ENCODE data around the gene TKTL1. TPM values are rescaled to one million over a fixed set of nuclear protein-coding genes. Genes with fewer than 3 reads are reported as not detected.

The TKTL1 gene
- total RNA-seq, 2 experiments from 2014 or later: 4.2 to 5.2 TPM

DNA sequence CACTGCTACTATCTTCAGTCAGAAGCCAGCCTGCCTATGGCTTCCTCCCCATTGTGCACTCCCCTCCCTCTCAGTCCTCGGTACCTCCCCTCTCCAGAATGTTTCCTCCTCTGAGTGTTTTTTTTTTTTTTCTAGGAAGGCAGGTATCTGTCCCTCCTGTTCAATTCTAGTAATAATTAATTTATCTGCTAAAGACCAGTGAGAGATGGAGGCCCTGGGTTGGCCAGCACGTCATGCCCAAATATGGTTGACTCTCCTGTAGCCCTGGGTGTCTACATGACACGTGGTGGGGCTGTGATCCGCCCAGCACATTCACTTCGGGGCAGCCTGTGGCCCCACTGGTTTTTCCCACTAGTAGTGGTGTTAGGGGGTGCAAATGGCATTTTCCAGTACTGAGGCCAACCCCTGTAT lies 77.0 kb downstream of the TKTL1 start:
- peaks cover 20% of the 10 kb centered on the region for H3K36me3 Mint-ChIP-seq (ENCODE audit: low read depth)
- POLR2A ChIA-PET: no interaction called here
- H3K4me1 Mint-ChIP-seq: peaks cover 30% of the 10 kb centered on the region
- H3K9me3 Mint-ChIP-seq: no peaks in the 10 kb centered on the region
- no peaks in the 10 kb centered on the region for H3K27me3 Mint-ChIP-seq
- DNase-seq: peak; percentile 45
- CTCF ChIA-PET: interaction anchor here (0.7 to 2.0 kb wide), 10 partner anchors 9 to 359 kb away, joined by 3 to 15 read pairs (median 4); partner anchors contain the start of gene RPL10
- peak overlapping the region; percentile 87 for H3K27ac Mint-ChIP-seq
- H3K4me3 Mint-ChIP-seq: peak overlapping the region; percentile 76

DNA sequence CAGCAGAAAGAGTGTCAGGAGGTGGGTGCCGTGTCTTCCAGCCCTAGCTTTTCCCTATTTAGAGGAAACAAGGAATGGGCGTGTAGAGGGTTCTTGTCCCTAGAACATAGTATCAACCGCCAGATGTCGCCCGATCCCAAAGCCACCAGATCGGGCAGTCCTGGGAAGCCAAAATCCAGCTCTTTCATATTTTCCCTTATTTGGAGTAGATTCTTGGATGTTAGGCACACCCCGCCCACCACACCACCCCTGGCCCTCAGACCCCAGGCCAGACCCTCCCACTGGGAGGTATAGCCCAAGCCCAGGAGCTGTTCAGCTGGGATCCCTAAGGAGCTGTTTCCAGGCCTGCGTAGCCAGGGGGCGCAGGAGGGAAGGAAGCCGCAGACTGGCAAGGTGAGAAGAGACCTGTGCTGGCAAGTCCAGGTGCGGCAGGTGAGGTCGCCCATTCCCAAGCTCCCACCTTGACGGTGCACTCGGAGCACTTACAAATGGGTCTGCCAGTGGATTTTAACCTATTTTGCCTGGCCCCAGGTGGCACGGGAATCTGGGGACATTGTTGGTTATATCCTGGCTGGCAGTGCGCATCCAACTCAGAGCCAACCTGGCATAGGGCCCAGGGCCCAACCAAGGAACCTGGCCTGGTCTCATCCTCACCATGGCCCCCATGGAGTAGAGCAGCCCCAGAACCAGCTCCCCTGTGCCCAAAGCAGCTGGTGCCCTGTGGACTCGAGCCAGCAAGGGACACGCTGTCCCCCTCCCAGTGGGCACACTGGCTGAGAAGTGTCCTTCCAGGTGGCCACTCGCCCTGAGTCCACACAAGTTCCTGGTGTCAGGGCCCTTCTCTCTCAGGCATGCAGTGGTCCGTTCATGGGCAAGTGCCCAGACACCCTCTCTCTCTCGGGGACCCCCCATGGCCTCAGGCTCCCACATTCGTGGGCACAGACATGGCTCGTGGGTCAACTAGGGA lies 78.0 kb downstream of the TKTL1 start:
- H3K36me3 Mint-ChIP-seq (ENCODE audit: low read depth): peaks cover 12% of the 10 kb centered on the region
- peak; percentile 37 for DNase-seq
- peak overlapping the region; percentile 76 for H3K4me3 Mint-ChIP-seq
- H3K27me3 Mint-ChIP-seq: no peaks in the 10 kb centered on the region
- CTCF ChIA-PET: interaction anchor here (0.7 to 2.0 kb wide), 13 partner anchors 8 to 360 kb away, joined by 3 to 15 read pairs (median 4); partner anchors contain the start of gene RPL10
- H3K9me3 Mint-ChIP-seq: no peaks in the 10 kb centered on the region
- POLR2A ChIA-PET: no interaction called here
- peak overlapping the region; percentile 73 for H3K27ac Mint-ChIP-seq
- H3K4me1 Mint-ChIP-seq: peaks cover 26% of the 10 kb centered on the region

DNA sequence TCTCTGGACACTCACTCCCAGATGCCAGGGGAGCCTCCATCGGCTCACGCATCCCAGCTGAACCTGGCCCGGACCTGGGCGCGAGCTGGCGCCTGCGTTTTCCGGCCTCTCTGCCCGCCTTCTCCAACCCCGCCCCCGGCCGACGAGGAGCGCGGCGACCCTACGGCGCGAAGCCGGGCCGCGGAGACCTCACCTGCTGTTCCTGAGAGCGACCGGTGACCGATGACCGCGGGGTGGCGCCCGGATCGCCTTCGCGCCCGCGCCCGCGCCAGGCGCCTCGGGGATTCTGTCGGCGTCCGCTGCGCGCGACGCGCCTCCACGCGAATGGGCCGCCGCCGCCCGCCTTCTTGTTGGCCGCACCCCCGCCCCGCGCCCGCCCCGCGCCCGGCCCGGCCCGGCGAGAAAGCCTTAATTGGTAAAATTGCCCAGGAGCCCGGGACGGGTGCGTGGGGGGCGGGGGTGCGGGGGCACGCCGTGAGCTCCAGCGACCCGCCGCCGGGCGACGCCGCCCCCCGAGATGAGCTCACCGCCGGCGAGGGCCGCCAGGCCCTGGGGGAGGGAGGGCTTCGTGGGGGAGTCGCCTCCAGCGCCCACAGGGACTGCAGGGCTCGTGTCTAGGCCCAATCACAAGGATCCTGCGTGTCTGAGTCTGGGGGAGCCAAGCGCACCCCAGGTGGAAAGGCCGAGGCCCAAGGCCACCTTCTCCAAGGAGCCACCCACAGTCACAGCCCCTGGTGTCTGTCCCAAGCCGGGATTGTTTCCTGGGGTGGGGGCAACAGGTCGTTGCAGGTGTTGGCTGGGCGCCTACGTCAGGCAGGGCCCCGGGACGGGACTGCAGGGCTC lies 78.9 kb downstream of the TKTL1 start, which contains the start of gene FLNA:
FLNA (minus strand) TSS at position 322 of the 843 bp plus-strand sequence. CDS start 3,389 bp downstream, outside the sequence.
- Mint-ChIP-seq H3K9me3 (no peaks in the 10 kb centered on the region), H3K36me3 (ENCODE audit: low read depth) (peaks cover 10% of the 10 kb centered on the region), H3K4me1 (peaks cover 26% of the 10 kb centered on the region), H3K27me3 (no peaks in the 10 kb centered on the region), H3K27ac (peak within 1 kb of the TSS; percentile 73), H3K4me3 (peak within 1 kb of the TSS; percentile 76)
- peak; percentile 36 for DNase-seq
- POLR2A ChIA-PET: no interaction called here
- CTCF ChIA-PET: interaction anchor here (0.5 to 2.0 kb wide), 5 partner anchors 12 to 237 kb away, joined by 3 to 15 read pairs (median 10); partner anchors contain the start of gene RPL10

DNA sequence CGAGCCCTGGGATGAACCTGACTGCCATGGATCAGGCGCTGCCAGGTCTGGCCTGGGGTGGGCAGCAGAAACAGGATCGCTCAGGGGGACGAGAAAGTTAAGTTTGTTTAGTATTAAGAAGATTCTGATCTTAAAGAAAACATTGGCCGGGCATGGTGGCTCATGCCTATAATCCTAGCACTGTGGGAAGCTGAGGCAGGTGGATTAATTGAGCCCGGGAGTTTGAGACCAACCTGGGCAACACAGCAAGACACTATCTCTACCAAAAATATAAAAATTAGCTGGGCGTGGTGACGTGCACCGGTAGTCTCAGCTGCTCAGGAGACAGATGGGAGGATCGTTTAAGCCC lies 79.5 kb downstream of the TKTL1 start:
- ChIA-PET POLR2A (no interaction called here), CTCF (interaction anchor here (0.5 to 1.0 kb wide), 2 partner anchors 9 to 238 kb away, joined by 3 read pairs; no protein-coding TSS in a partner anchor)
- DNase-seq: no peak
- Mint-ChIP-seq H3K27ac (no peak overlapping the region), H3K4me3 (peak overlapping the region; percentile 51), H3K9me3 (no peaks in the 10 kb centered on the region), H3K36me3 (ENCODE audit: low read depth) (peaks cover 8% of the 10 kb centered on the region), H3K4me1 (peaks cover 30% of the 10 kb centered on the region), H3K27me3 (no peaks in the 10 kb centered on the region)

DNA sequence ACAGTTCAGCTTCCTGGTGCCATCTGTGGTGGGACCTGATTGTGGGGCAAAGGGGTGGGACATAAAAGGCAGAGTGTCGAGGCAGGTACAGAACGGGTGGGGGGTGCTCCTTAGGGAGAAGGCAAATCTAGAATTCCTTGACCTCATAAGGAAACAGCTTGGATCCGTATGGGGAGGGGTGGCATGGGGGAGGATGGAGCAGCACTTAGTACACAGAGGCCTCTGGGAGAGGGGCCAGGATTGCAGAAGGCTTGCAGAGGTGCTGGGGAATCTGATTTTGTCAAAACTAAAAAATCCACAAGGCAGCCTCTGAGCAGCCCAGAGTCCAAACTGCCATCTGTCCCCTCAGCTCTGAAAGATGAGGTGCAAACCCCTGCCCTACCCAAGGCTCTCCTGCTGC lies 81.2 kb downstream of the TKTL1 start:
- H3K27ac Mint-ChIP-seq: peak overlapping the region; percentile 91
- H3K4me1 Mint-ChIP-seq: peaks cover 38% of the 10 kb centered on the region
- H3K9me3 Mint-ChIP-seq: no peaks in the 10 kb centered on the region
- H3K36me3 Mint-ChIP-seq (ENCODE audit: low read depth): peaks cover 9% of the 10 kb centered on the region
- H3K27me3 Mint-ChIP-seq: no peaks in the 10 kb centered on the region
- no peak overlapping the region for H3K4me3 Mint-ChIP-seq
- POLR2A ChIA-PET: no interaction called here
- CTCF ChIA-PET: no interaction called here
- no peak for DNase-seq

DNA sequence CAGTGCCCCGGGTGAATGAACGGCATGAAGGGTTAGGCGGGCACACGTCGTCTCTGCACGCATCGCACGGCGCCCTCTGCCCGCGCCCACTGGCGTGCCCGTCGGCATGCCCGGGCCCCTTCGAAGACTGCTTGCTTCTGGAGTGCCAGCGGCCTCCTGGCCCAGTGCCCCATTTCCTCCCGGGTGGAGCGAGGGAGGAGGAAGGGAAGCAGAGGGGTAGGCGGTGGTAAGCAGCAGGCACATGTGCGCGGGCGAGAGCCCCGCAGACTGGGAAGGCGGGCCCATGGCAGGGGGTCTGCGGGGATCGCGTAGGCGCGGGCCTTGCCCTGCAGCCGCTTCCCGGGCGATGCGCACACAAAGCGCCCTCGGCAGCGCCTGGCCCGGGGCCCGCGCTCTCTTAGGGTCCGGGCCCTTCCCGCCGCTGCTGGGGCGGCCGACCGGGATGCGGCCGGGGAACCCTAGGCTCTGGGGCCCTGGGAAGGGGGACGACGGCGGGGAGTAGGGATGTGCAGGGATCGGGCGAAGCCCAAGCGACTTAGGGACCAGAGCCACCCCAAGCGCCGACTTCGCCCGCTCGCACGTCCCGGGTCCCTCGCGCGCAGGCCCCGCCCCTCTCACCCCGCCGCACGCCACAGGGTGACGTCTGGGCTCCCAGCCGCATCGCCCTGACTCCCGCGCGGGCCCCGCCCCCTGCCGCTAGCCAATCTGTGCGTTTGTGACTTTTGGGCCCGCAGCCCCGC lies 82.6 kb downstream of the TKTL1 start:
- POLR2A ChIA-PET: no interaction called here
- no peaks in the 10 kb centered on the region for H3K9me3 Mint-ChIP-seq
- CTCF ChIA-PET: interaction anchor here (0.8 kb wide), 1 partner anchor 405 kb away, joined by 3 read pairs; no protein-coding TSS in a partner anchor
- peaks cover 31% of the 10 kb centered on the region for H3K4me1 Mint-ChIP-seq
- peak overlapping the region; percentile 91 for H3K27ac Mint-ChIP-seq
- peaks cover 9% of the 10 kb centered on the region for H3K36me3 Mint-ChIP-seq (ENCODE audit: low read depth)
- H3K27me3 Mint-ChIP-seq: no peaks in the 10 kb centered on the region
- H3K4me3 Mint-ChIP-seq: peak overlapping the region; percentile 79
- peak; percentile 29 for DNase-seq

DNA sequence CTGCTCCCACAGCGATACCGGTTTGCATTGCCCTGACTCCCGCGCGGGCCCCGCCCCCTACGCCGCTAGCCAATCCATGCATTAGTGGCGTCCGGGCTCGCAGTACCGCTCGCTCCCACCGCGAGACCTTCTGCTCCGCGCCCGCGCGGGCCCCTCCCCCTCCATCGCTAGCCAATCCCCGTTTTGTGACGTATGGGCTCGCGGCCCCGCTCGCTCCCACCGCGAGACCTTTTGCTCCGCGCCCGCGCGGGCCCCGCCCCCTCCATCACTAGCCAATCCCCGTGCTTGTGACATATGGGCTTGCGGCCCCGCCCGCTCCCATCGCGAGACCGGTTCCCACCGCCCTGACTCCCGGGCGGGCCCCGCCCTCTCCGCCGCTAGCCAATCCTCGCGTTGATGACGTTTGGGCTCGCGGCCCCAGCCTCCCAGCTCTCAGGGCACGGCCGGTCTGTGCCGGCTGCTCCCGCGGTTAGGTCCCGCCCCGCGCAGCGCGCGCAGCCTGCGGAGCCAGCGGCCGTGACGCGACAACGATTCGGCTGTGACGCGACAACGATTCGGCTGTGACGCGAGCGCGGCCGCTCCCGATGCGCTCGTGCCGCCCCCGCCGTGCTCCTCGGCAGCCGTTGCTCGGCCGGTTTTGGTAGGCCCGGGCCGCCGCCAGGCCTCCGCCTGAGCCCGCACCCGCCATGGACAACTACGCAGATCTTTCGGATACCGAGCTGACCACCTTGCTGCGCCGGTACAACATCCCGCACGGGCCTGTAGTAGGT lies 83.4 kb downstream of the TKTL1 start, which contains the start of gene EMD:
EMD (plus strand) TSS at position 497 of the 770 bp plus-strand sequence; CDS start at position 687, 190 bp downstream.
- Mint-ChIP-seq H3K27ac (peak within 1 kb of the TSS; percentile 91), H3K27me3 (no peaks in the 10 kb centered on the region), H3K9me3 (no peaks in the 10 kb centered on the region), H3K4me3 (peak within 1 kb of the TSS; percentile 79), H3K36me3 (ENCODE audit: low read depth) (peaks cover 9% of the 10 kb centered on the region), H3K4me1 (peaks cover 28% of the 10 kb centered on the region)
- peak; percentile 96 for DNase-seq
- POLR2A ChIA-PET: no interaction called here
- CTCF ChIA-PET: interaction anchor here (0.8 kb wide), 1 partner anchor 405 kb away, joined by 3 read pairs; no protein-coding TSS in a partner anchor

DNA sequence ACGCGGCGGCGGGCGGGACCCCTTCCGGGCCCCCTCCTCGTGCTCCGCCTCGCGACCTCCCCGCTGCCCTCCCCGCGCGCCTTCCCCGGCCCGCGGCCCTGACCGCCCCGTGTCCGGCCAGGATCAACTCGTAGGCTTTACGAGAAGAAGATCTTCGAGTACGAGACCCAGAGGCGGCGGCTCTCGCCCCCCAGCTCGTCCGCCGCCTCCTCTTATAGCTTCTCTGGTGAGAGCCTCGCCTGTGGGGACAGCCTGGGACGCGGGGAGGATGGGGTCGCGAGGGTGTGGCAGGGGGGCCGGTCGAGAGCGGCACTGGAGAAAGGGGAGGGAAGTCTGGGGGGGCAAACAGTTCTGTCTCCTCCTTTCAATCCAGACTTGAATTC lies 84.0 kb downstream of the TKTL1 start:
- H3K27ac Mint-ChIP-seq: peak overlapping the region; percentile 91
- ChIA-PET POLR2A (no interaction called here), CTCF (no interaction called here)
- no peaks in the 10 kb centered on the region for H3K27me3 Mint-ChIP-seq
- H3K4me3 Mint-ChIP-seq: peak overlapping the region; percentile 79
- H3K4me1 Mint-ChIP-seq: peaks cover 28% of the 10 kb centered on the region
- no peak for DNase-seq
- peaks cover 9% of the 10 kb centered on the region for H3K36me3 Mint-ChIP-seq (ENCODE audit: low read depth)
- no peaks in the 10 kb centered on the region for H3K9me3 Mint-ChIP-seq

Other genes starting within 250 kb of the TKTL1 start
- 10 to 100 TPM; 64.2 to 72.4 TPM for gene MECP2, start 198.1 kb upstream of the TKTL1 start, total RNA-seq
- gene OPN1LW, start 151.6 kb upstream of the TKTL1 start, total RNA-seq: not detected
- gene OPN1MW, start 113.2 kb upstream of the TKTL1 start, total RNA-seq: not detected
- gene OPN1MW2, start 76.0 kb upstream of the TKTL1 start, total RNA-seq: not detected
- gene OPN1MW3, start 38.2 kb upstream of the TKTL1 start, total RNA-seq: not detected
- gene TEX28, start 671 bp upstream of the TKTL1 start, total RNA-seq: not detected
- gene FLNA, start 78.8 kb downstream of the TKTL1 start, total RNA-seq: 1,000 to 10,000 TPM; 1,440 to 1,524 TPM
- 10 to 100 TPM; 52.1 to 59.9 TPM for gene EMD, start 83.5 kb downstream of the TKTL1 start, total RNA-seq
- gene RPL10, start 102.6 kb downstream of the TKTL1 start, total RNA-seq: 1,000 to 10,000 TPM; 1,884 to 2,727 TPM
- 10 to 100 TPM; 21.8 to 24.3 TPM for gene DNASE1L1, start 113.5 kb downstream of the TKTL1 start, total RNA-seq
- 100 to 1,000 TPM in 1 of 2 experiments, 10 to 100 TPM in 1; 86.6 to 104 TPM for gene TAFAZZIN, start 115.7 kb downstream of the TKTL1 start, total RNA-seq
- gene ATP6AP1, start 132.9 kb downstream of the TKTL1 start, total RNA-seq: 10 to 100 TPM; 46.1 to 46.9 TPM
- 100 to 1,000 TPM; 118 to 123 TPM for gene GDI1, start 141.4 kb downstream of the TKTL1 start, total RNA-seq
- gene FAM50A, start 148.3 kb downstream of the TKTL1 start, total RNA-seq: 10 to 100 TPM; 54.3 to 66.9 TPM
- gene PLXNA3, start 162.5 kb downstream of the TKTL1 start, total RNA-seq: 10 to 100 TPM; 26.2 to 28.3 TPM
- gene LAGE3, start 183.5 kb downstream of the TKTL1 start, total RNA-seq: 10 to 100 TPM; 43.2 to 47.9 TPM
- 10 to 100 TPM; 46.4 to 47.3 TPM for gene UBL4A, start 190.8 kb downstream of the TKTL1 start, total RNA-seq
- 10 to 100 TPM; 21.7 to 26.0 TPM for gene SLC10A3, start 194.8 kb downstream of the TKTL1 start, total RNA-seq
- 10 to 100 TPM; 34.4 to 38.6 TPM for gene FAM3A, start 220.4 kb downstream of the TKTL1 start, total RNA-seq

All from activated CD4-positive, alpha-beta T cell treated with anti-CD3 and anti-CD28 coated beads, Interleukin-2, amount 10 ng/mL, durations not matched to agents 7 days and 5 days (primary cell).